ENCODE data around the gene HOGA1.

Gene HOGA1

GRCh38 chr10:97564776-97565175 lies 19.4 kb upstream of the HOGA1 start:
- ATAC-seq (ENCODE audit: low read depth), result no peak
- Histone ChIP-seq H3K36me3 (ENCODE audit: low read depth) (no peaks in the 10 kb centered on the region), H3K9me3 (ENCODE audit: severe bottlenecking) (no peaks in the 10 kb centered on the region)

GRCh38 chr10:97566336-97566996 lies 17.7 kb upstream of the HOGA1 start:
- H3K27me3 ChIP-seq (ENCODE audit: insufficient read depth, poor library complexity, severe bottlenecking), result no peaks in the 10 kb centered on the region
- H3K36me3 ChIP-seq (ENCODE audit: low read depth), result no peaks in the 10 kb centered on the region
- peak overlapping the region; percentile 37 for H3K27ac ChIP-seq (ENCODE audit: poor library complexity, severe bottlenecking)
- H3K4me1 ChIP-seq (ENCODE audit: insufficient read depth, poor library complexity, severe bottlenecking), result peaks cover 18% of the 10 kb centered on the region
- ATAC-seq (ENCODE audit: low read depth) (peak; percentile 35; the same call in 2 of the 3 replicates), DNase-seq (ENCODE audit: low spot score) (no peak)
- H3K9me3 ChIP-seq (ENCODE audit: severe bottlenecking), result no peaks in the 10 kb centered on the region
- TF ChIP-seq CTCF (IDR thresholded peaks at IDR 0.05; ENCODE audit: poor library complexity, severe bottlenecking), result no peak
- no peak overlapping the region for H3K4me3 ChIP-seq (ENCODE audit: severe bottlenecking)

More at GRCh38 chr10:97564776-97565175, 19.4 kb upstream of the HOGA1 start:
- no peak overlapping the region for H3K27ac ChIP-seq (ENCODE audit: poor library complexity, severe bottlenecking)
- DNase-seq (ENCODE audit: low spot score), result no peak
- peaks cover 6% of the 10 kb centered on the region for H3K4me1 ChIP-seq (ENCODE audit: insufficient read depth, poor library complexity, severe bottlenecking)
- H3K4me3 ChIP-seq (ENCODE audit: severe bottlenecking), result no peak overlapping the region
- no peaks in the 10 kb centered on the region for H3K27me3 ChIP-seq (ENCODE audit: insufficient read depth, poor library complexity, severe bottlenecking)
- TF ChIP-seq CTCF (IDR thresholded peaks at IDR 0.05; ENCODE audit: poor library complexity, severe bottlenecking), result no peak

- H3K27ac ChIP-seq (ENCODE audit: poor library complexity, severe bottlenecking), result no peak overlapping the region
- TF ChIP-seq CTCF (IDR thresholded peaks at IDR 0.05; ENCODE audit: poor library complexity, severe bottlenecking), result no peak
- ATAC-seq (ENCODE audit: low read depth) (no peak), DNase-seq (ENCODE audit: low spot score) (no peak)
- no peaks in the 10 kb centered on the region for H3K9me3 ChIP-seq (ENCODE audit: severe bottlenecking)
- peaks cover 31% of the 10 kb centered on the region for H3K4me1 ChIP-seq (ENCODE audit: insufficient read depth, poor library complexity, severe bottlenecking)
- H3K4me3 ChIP-seq (ENCODE audit: severe bottlenecking), result no peak overlapping the region
- H3K27me3 ChIP-seq (ENCODE audit: insufficient read depth, poor library complexity, severe bottlenecking), result no peaks in the 10 kb centered on the region
- no peaks in the 10 kb centered on the region for H3K36me3 ChIP-seq (ENCODE audit: low read depth)
Measured at GRCh38 chr10:97567891-97568290, 16.3 kb upstream of the HOGA1 start.

- no peaks in the 10 kb centered on the region for H3K36me3 ChIP-seq (ENCODE audit: low read depth)
- DNase-seq (ENCODE audit: low spot score), result no peak
- H3K27ac ChIP-seq (ENCODE audit: poor library complexity, severe bottlenecking), result peak overlapping the region; percentile 99
- no peaks in the 10 kb centered on the region for H3K9me3 ChIP-seq (ENCODE audit: severe bottlenecking)
- TF ChIP-seq CTCF (IDR thresholded peaks at IDR 0.05; ENCODE audit: poor library complexity, severe bottlenecking), result no peak
- no peak for ATAC-seq (ENCODE audit: low read depth)
- no peaks in the 10 kb centered on the region for H3K27me3 ChIP-seq (ENCODE audit: insufficient read depth, poor library complexity, severe bottlenecking)
- no peak overlapping the region for H3K4me3 ChIP-seq (ENCODE audit: severe bottlenecking)
- peaks cover 53% of the 10 kb centered on the region for H3K4me1 ChIP-seq (ENCODE audit: insufficient read depth, poor library complexity, severe bottlenecking)
Measured at GRCh38 chr10:97570146-97570788, 13.9 kb upstream of the HOGA1 start.
